Muscle of arm (tissue), 14 donors: Measurements from ENCODE around the gene NMNAT3. TPM values are rescaled to one million over a fixed set of nuclear protein-coding genes. Genes with fewer than 3 reads are reported as not detected.

Source experiments
- DNase-seq: peaks from one replicate; pipeline ENCODE4 v3.0.0-alpha.2; 2013
- long read RNA-seq, 11 donors: transcript quantifications; one replicate each; lab custom pipeline, GENCODE V29; 2026
- polyA plus RNA-seq, 12 donors: library from polyadenylated mRNA; unstranded; fragments of 120-200 nt; gene quantifications; one replicate each; pipeline ENCODE4 v1.2.1, GENCODE V29; 2013; ENCODE audit not compliant: insufficient read length in 12 of 12

The NMNAT3 gene
- polyA plus RNA-seq, result 1 to 10 TPM in 10 of 12 donors, not detected in 2; 3.6 to 7.8 (median 4.9) TPM
- long read RNA-seq, donor 1, partial matches to known transcripts, result 0 of 2 reads
- long read RNA-seq, donor 1, other reads (novel, unspliced or antisense), result 0 of 2 reads
- long read RNA-seq, donor 2, result 0 reads
- long read RNA-seq, donor 3, partial matches to known transcripts, result 0 of 1 reads
- long read RNA-seq, donor 3, other reads (novel, unspliced or antisense), result 0 of 1 reads
- long read RNA-seq, donor 4, partial matches to known transcripts, result 0 of 1 reads
- long read RNA-seq, donor 4, other reads (novel, unspliced or antisense), result 0 of 1 reads
- long read RNA-seq, donor 5, result 0 reads
- long read RNA-seq, donor 6, result 0 reads
- long read RNA-seq, donor 7, result 0 reads
- long read RNA-seq, donor 8, partial matches to known transcripts, result 0 of 2 reads
- long read RNA-seq, donor 8, other reads (novel, unspliced or antisense), result 0 of 2 reads
- long read RNA-seq, donor 9, result 0 reads
- long read RNA-seq, donor 10, partial matches to known transcripts, result 6 of 6 reads
- long read RNA-seq, donor 10, other reads (novel, unspliced or antisense), result 0 of 6 reads
- long read RNA-seq, donor 11, result 0 reads

- DNase-seq, result peak; percentile 80
Measured at GRCh38 chr3:139677388-139678155, at the start of gene NMNAT3. Gene NMNAT3, minus strand, starts transcription at chr3:139677972. Its CDS starts 50,248 bp downstream, at chr3:139627724.

DNA sequence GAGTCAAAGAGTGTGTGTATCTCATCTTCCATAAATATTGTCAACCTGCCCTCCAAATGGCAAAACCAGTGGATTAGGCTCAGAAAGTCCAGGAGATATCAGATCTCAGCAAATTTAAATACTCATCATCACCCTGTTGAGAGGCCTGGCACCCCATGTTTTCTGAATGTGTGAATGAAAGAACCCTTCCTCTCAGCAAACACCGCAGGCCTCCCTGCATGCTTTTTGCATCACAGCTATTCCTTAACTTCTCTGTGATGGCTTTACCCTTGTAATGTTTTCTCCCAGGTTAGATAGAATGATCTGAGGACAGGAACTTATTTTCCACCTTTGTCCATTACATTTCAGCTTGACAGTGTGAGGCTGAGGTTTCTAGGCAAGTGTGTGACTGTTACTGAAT, 43.6 kb upstream of the NMNAT3 start:
- no peak for DNase-seq

DNA sequence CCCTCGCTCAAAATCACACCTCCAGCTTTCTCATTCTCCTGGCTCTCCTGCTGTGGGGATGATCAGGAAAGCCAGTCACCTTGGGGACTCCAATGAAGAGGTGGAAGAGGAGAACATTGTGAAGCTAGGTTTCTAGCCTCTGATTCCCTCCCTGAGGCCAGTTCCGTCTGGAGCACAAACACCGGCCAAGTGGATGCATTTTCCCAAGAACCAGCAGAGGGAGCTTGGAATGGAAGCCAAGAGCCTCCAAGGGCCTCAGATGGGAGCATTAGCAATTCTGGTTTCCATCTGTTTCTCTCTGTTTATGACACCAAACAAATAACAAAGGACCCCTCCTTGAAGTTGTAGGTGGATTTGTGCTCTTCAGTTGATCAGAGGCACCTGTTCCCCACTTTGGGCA, 40.6 kb upstream of the NMNAT3 start:
- peak; percentile 18 for DNase-seq

- peak; percentile 12 for DNase-seq
Measured at GRCh38 chr3:139716908-139717485, 39.2 kb upstream of the NMNAT3 start.

- DNase-seq, result no peak
Measured at GRCh38 chr3:139715743-139716360, 38.1 kb upstream of the NMNAT3 start.

GRCh38 chr3:139715166-139715565, 37.4 kb upstream of the NMNAT3 start:
- DNase-seq, result no peak

DNA sequence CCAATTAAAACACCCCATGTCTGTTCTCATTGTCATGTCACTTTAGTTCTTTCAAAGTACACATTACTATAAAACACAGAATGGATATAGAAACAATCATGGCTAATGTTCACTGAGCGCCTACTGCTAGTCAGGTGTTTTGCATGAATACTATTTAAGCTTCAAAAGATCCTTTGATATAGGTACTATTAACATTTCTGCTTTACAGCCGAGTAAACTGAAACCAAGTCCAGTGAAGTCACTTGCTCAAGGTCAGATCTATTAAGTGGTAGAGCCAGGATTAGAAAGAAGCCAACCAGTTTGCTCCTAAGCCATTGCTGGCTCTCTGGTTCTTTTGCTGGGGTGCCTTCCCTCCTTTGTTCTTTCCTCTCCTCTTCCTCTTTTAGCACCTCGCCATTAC, 32.4 kb upstream of the NMNAT3 start:
- no peak for DNase-seq

- no peak for DNase-seq
Measured at GRCh38 chr3:139705631-139706030, 27.9 kb upstream of the NMNAT3 start.

- no peak for DNase-seq
Measured at GRCh38 chr3:139696314-139696604, 18.5 kb upstream of the NMNAT3 start.

DNA sequence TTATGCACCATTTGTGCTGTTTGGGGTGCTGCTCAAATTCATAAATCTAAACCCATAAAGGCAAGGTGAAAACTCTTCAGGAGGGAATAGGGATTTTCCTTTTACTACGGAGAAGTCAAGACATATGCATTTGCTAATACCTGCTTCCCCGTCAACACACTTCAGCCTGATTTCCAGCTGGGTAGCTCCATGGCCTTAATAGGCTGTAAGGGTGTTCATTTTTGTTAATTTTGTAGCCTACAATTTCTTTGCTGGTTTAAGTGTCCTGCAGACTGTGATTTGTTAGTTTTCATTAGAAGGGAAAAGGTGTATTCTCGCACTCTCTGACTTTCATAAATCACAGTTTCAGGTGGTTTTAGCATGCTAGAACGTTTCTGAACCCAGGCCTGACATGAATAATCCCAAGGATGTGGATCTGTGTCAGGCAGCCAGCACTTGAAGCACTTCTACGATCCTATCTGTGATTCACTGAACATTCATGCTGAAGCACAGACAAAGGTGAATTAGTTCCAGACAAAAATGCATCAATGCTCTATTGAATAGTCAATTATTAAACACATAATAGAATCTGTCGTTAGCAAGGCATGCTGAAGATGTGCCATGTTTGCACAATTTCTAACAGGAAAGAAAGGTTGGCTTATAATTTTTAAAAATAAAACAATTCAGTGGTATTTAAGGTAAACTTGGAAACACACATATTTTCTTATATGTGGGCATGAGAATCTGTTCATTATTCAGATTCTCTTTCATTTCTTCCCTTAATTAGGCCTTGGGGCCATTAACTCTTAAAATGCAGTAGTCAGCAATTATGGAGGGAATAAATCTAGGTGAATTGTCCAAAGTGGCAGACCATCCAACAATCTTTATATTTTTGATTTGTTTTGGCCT, 17.9 kb upstream of the NMNAT3 start:
- DNase-seq, result no peak

DNA sequence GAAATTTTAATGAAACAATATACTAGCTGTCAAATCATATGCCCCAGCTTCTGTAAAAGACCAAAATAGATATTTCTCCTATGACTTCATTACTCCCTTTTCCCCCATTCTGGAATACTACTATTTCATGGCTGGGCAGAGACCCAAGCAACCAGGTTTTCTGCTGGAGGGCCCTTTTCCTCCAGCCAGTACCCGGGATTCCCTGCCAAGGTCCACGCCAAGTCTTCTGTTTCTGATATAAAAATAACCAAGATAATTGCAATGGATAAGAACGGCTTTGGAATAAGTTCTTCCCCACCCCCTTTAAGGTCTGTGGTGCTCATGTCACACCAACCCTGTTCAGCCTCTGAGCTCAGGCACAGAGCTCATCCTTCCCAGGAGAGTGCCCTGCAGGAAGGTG, 17.2 kb upstream of the NMNAT3 start:
- DNase-seq, result no peak

DNA sequence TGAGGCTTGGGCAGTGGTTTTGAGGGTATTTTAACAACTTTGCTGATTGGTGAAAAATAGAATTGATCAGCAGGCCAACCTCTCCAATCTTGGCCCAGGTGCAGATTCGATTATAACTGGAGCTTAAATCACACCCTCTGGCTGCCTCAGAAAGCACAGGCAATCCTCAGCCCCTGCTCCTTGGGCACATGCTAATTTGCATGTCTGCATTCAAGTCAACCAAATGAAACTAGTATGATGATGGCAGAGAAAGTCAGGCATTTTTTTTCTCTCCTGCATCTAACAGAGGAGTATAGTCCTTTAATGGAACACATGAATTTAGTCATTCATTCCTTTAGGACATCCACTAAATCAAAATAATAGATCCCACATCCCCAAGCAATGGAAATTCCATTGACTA, 16.8 kb upstream of the NMNAT3 start:
- DNase-seq, result no peak

- DNase-seq, result no peak
Measured at GRCh38 chr3:139691619-139692018, 13.8 kb upstream of the NMNAT3 start.

DNA sequence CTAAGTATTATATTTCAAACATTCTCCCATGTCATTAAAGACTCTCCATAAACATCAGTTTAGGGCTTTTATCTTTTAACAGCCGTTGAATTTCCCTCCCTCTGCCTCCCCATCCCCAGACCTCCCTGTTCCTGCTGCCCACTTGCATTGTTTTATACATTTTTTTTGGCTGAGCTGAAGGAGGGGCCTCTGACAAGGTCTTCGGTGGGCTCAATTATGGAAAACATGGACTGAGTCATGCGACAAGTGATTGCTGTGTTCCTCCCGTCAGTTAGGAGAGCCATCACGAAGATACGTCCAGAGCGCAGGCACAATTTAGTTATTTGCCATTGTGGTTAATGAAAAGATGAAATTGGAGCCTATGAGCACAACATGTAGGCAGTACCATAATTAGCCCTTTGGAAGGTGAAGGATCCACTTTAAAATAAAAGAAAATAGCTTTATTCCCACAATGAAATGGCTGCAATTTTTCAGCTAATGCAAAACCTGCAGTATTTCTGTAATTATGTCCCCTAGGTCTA, 12.0 kb upstream of the NMNAT3 start:
- no peak for DNase-seq

- no peak for DNase-seq
Measured at GRCh38 chr3:139689122-139689521, 11.3 kb upstream of the NMNAT3 start.

GRCh38 chr3:139687431-139687830, 9.7 kb upstream of the NMNAT3 start:
- DNase-seq, result no peak

- DNase-seq, result no peak
Measured at GRCh38 chr3:139686624-139687023, 8.9 kb upstream of the NMNAT3 start.

- DNase-seq, result no peak
Measured at GRCh38 chr3:139686206-139686605, 8.4 kb upstream of the NMNAT3 start.

DNA sequence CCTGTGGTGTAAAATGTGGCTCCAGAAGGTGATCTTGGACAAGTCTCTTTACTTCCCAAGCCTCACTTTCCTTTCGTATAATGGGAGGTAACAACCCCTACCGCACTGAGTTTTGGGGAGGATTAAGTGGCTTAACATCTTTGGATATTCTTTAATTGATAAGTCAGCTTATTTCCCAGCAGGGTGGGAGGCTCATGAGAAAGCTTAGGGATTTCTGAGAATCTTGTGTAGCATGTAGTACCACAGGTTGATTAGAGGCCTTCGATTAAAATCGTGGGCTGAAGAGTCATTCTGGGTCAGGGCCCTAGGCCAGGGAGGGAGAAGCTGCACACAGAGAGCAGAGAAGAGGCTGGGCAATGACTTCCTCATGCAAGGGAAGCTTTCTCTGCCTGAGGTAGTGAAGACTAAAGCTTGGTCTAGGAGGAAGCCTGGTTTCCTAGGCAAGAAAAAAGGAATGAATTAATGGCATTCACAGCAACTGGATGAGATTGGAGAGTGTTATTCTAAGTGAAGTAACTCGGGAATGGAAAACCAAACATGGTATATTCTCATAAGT, 1.5 kb upstream of the NMNAT3 start:
- no peak for DNase-seq

DNA sequence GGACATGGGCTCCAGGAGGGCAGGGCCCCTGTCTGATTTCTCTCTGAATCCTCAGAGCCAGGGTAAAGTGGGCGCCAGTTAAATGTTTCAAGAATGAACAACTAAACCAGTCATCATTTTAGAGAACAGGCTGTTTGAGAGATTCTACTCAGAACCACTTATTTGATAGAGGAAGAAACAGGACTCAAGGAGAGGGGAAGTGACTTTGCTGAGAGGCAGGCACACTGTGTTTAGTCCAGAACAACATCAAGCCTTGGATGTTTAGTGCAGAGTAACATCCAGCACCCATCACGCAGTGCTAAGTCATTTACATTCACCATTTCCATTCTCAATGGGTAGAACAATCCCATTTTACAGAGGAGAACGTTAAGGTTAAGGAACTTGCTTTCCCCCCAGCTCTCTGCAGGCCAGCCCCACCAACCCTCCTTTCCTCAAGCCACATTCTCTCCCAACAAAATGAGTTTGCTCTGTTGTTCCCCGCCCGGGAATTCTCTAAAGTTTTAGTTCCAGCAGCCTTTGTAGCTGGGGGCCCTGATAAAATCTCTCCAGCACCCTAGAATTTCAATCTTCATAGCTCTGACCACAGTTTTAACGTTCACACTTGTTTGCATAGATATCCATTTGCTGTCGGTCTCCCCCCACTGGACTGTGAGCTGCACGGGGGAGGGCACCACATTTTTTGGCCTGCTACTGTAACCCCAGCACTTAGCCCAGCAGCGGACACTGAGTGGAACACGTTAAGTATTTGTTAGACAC, 962 bp downstream of the NMNAT3 start:
- no peak for DNase-seq
